Tibial nerve (tissue), 4 donors: ENCODE results near the gene P2RX5. TPM values are rescaled to one million over a fixed set of nuclear protein-coding genes. Genes with fewer than 3 reads are reported as not detected.
"Not testable (repeated sequence)": the region's sequence is repeated elsewhere in the genome, so short reads cannot be mapped to it uniquely, and the experiment has no call there.

Source experiments
- DNase-seq, 2 donors: peaks; one replicate each; pipeline ENCODE4 v3.0.0-alpha.2; 2019; ENCODE audit warnings: low spot score in 2 of 2
- H3K27ac ChIP-seq, 4 donors: fragments of 200-600 bp; sonication (generic) in 3 of 4; one replicate each; pipeline ENCODE4 v1.5.1; 2017 to 2019; ENCODE audit warnings: mild to moderate bottlenecking in 1 of 4
- H3K27me3 ChIP-seq, 2 donors: fragments of 200-600 bp; sonication (generic) in 1 of 2; one replicate each; pipeline versions ENCODE4 v1.5.1 to v1.6.0; 2017 to 2019
- H3K36me3 ChIP-seq, 3 donors: fragments of 200-600 bp; sonication (generic); one replicate each; pipeline ENCODE4 v1.5.1; 2018 to 2019
- H3K4me1 ChIP-seq, 4 donors: fragments of 200-600 bp; sonication (generic) in 3 of 4; one replicate each; pipeline ENCODE4 v1.5.1; 2017 to 2019
- H3K4me3 ChIP-seq, 4 donors: fragments of 200-600 bp; sonication (generic) in 3 of 4; one replicate each; pipeline ENCODE4 v1.5.1; 2017 to 2019; ENCODE audit warnings: mild to moderate bottlenecking in 1 of 4, moderate library complexity in 1 of 4
- H3K9me3 ChIP-seq, 4 donors: fragments of 200-600 bp; sonication (generic) in 3 of 4; one replicate each; pipeline ENCODE4 v1.5.1; 2017 to 2019
- EP300 ChIP-seq, 2 donors: sonication (generic); formaldehyde crosslinking; IDR thresholded peaks; one replicate each; pipeline ENCODE4 v1.6.1; 2017; ENCODE audit warnings: antibody characterized with exemption in 2 of 2, mild to moderate bottlenecking in 1 of 2
- POLR2A ChIP-seq, 2 donors: fragments of 450-650 bp; IDR thresholded peaks; one replicate each; pipeline ENCODE4 v1.6.1; 2017; ENCODE audit warnings: antibody characterized with exemption in 2 of 2, mild to moderate bottlenecking in 2 of 2, moderate library complexity in 2 of 2
- WGBS, 2 donors: methylation state at CpG; one replicate each; pipeline ENCODE4 v1.1.5; 2018; 5-methylcytosine and 5-hydroxymethylcytosine counted together
- total RNA-seq, 4 donors: library from RNA; depleted of rRNA; stranded (reverse); fragments of >200 nt; gene quantifications; one replicate each; pipeline ENCODE4 v1.1.0, GENCODE V29; 2016
- TF ChIP-seq, protein P1 (sequence below), 5 experiments: fragments of 200-600 bp in 3 of 5; fragments of 450-650 bp in 2 of 5; sonication (generic) in 3 of 5; IDR thresholded peaks; one replicate each; pipeline ENCODE4 v1.5.1; 2016 to 2019; ENCODE audit warnings: antibody characterized with exemption in 5 of 5, mild to moderate bottlenecking in 3 of 5, moderate library complexity in 2 of 5

Gene P2RX5
- total RNA-seq, 4 donors from 2014 or later: 0.42 TPM; not detected in 3

DNA sequence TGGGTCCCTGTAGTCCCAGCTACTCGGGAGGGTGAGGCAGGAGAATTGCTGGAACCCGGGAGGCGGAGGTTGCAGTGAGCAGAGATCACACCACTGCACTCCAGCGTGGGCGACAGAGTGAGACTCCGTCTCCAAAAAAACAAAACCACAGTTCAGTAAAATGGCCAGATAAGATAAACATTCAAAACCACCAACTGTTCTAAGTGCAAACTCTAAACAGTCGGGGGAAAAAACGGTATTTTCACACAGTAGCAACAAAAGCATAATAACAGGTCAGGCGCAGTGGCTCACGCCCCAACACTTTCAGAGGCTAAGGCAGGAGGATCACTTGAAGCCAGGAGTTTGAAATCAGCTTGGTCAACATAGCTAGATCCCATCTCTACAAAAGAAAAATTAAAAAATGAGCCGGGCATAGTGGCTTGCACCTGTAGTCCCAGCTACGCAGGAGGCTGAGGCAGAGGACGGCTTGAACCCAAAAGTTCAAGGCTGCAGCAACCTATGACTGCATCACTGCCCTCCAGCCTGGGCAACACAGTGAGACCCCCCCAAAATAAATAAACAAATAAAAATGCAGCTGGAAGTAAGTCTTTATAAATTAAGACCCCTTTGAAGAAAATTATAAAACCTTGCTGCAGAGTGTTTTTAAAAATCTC lies 17.0 kb upstream of the P2RX5 start:
- H3K36me3 ChIP-seq: peaks cover 3 to 66% (median 13%) of the 10 kb centered on the region in 3 donors
- H3K4me3 ChIP-seq: no peak overlapping the region
- no peaks in the 10 kb centered on the region for H3K4me1 ChIP-seq
- H3K27me3 ChIP-seq: no peaks in the 10 kb centered on the region
- TF ChIP-seq, protein P1, sequence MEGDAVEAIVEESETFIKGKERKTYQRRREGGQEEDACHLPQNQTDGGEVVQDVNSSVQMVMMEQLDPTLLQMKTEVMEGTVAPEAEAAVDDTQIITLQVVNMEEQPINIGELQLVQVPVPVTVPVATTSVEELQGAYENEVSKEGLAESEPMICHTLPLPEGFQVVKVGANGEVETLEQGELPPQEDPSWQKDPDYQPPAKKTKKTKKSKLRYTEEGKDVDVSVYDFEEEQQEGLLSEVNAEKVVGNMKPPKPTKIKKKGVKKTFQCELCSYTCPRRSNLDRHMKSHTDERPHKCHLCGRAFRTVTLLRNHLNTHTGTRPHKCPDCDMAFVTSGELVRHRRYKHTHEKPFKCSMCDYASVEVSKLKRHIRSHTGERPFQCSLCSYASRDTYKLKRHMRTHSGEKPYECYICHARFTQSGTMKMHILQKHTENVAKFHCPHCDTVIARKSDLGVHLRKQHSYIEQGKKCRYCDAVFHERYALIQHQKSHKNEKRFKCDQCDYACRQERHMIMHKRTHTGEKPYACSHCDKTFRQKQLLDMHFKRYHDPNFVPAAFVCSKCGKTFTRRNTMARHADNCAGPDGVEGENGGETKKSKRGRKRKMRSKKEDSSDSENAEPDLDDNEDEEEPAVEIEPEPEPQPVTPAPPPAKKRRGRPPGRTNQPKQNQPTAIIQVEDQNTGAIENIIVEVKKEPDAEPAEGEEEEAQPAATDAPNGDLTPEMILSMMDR (IDR thresholded peaks at IDR 0.05): no peak
- TF ChIP-seq POLR2A (IDR thresholded peaks at IDR 0.05) (no peak), EP300 (IDR thresholded peaks at IDR 0.05) (no peak)
- DNase-seq: no peak
- 72 to 75% methylated on average over 13 of the region's 13 CpGs for WGBS, 2 donors
- no peak overlapping the region for H3K27ac ChIP-seq
- no peaks in the 10 kb centered on the region for H3K9me3 ChIP-seq

DNA sequence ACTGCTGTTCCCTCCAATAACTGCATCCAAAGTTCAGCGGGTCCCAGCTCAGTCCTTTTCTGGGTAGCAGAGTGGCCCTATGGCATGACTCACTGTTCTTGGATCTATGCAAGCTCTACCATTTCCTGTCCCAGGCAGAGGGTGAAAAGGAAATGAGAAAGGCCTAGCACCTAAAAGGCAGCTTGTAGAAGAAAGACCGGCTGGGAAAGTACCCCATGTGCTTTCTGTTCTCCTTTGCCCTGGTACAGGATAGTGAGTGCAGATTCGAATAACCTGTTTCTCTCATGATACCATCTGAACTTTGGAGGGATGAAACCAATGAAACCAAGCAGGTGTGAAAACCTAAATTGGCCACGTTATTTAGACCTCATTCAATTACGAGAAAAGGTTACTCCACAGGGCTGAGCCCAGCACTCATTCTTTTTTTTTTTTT lies 15.0 kb upstream of the P2RX5 start:
- Histone ChIP-seq H3K36me3 (peaks cover 3 to 47% (median 6%) of the 10 kb centered on the region in 3 donors), H3K27ac (no peak overlapping the region), H3K4me1 (no peaks in the 10 kb centered on the region), H3K4me3 (no peak overlapping the region), H3K27me3 (no peaks in the 10 kb centered on the region), H3K9me3 (no peaks in the 10 kb centered on the region)
- no peak for DNase-seq
- TF ChIP-seq EP300 (IDR thresholded peaks at IDR 0.05) (peak in 1 of 2 donors; percentile 14), POLR2A (IDR thresholded peaks at IDR 0.05) (no peak)
- 67 to 82% methylated on average over 5 of the region's 5 CpGs for WGBS, 2 donors

DNA sequence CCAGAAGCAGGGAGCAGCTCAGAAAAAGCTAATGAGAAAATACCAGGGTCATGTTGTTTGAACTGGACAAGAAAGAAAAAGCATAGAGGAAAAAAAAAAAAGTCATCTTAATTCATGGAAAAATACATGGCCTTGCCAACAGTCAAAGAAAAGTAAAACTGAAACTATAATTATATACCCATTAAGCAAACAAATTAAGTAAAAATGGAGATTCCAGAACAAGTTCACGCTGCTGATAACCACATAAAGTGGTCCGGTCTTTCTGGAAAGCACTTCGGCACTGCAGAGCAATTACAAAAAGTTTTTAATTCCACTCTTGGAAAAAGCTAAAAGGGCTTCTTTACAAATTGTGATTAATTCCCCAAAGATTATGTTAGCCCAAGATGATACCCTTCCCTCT lies 12.4 kb upstream of the P2RX5 start:
- Histone ChIP-seq H3K9me3 (no peaks in the 10 kb centered on the region), H3K27ac (no peak overlapping the region), H3K36me3 (peaks cover 0 to 26% (median 0%) of the 10 kb centered on the region in 3 donors), H3K4me1 (no peaks in the 10 kb centered on the region), H3K4me3 (no peak overlapping the region), H3K27me3 (no peaks in the 10 kb centered on the region)
- TF ChIP-seq EP300 (IDR thresholded peaks at IDR 0.05): no peak
- DNase-seq: no peak
- 65 to 68% methylated on average over 3 of the region's 3 CpGs for WGBS, 2 donors

DNA sequence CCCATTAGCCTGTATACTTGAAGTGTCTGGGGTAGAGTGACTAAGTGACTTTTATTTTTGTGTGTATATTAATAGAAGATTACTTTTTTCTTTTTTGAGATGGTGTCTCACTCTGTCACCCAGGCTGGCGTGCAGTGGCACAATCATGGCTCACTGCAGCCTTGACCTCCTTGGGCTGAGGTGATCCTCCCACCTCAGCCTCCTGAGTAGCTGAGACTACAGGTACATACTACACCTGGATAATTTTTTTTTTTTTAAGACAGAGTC lies 9.7 kb upstream of the P2RX5 start:
- not testable (repeated sequence) for H3K9me3 ChIP-seq, DNase-seq, H3K27me3 ChIP-seq, H3K4me1 ChIP-seq, H3K4me3 ChIP-seq, H3K27ac ChIP-seq
- H3K36me3 ChIP-seq: peaks cover 0 to 18% (median 0%) of the 10 kb centered on the region in 3 donors
- WGBS, 2 donors: 93 to 100% methylated on average over 1 of the region's 1 CpG

DNA sequence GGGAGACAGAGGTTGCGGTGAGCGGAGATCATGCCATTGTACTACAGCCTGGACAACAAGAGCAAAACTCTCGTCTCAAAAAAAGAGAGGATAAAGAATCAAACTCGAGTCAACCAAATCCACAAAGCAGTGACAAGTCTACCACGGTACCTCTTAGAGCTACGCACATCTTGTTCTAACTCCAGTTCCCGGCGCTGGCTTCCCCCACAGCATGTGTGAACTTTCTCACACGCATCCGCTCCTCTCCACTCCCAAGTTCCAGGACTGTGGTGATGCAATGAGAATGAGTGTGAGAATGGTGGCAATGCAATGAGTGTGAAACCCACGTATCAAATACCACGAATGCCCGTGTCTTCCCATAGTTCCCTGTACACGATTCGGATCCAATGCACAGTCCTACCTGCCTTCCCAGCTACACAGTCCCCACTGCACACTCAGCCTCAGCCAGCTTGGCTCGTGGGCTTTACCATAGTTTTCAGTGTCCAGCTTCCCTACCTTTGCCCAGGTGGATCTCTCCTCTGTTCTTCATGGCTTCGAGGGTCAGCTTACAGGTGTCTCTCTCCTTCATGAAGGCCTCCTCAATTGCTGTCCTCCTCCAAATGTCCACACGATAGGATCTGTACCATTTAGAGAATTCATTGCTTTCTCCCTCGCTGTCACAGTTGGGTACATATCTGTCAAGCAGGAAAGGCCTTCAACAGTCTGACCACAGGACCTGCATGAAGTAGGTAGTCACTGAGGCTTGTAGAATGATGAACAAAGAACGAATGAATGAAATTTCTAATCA lies 9.2 kb upstream of the P2RX5 start:
- WGBS, 2 donors: 82 to 84% methylated on average over 20 of the region's 20 CpGs
- H3K36me3 ChIP-seq: peaks cover 0 to 18% (median 0%) of the 10 kb centered on the region in 3 donors
- no peaks in the 10 kb centered on the region for H3K4me1 ChIP-seq
- no peaks in the 10 kb centered on the region for H3K27me3 ChIP-seq
- H3K27ac ChIP-seq: no peak overlapping the region
- no peaks in the 10 kb centered on the region for H3K9me3 ChIP-seq
- TF ChIP-seq, protein P1 (IDR thresholded peaks at IDR 0.05): no peak
- TF ChIP-seq EP300 (IDR thresholded peaks at IDR 0.05): no peak
- no peak for TF ChIP-seq POLR2A (IDR thresholded peaks at IDR 0.05)
- no peak overlapping the region for H3K4me3 ChIP-seq
- no peak for DNase-seq

DNA sequence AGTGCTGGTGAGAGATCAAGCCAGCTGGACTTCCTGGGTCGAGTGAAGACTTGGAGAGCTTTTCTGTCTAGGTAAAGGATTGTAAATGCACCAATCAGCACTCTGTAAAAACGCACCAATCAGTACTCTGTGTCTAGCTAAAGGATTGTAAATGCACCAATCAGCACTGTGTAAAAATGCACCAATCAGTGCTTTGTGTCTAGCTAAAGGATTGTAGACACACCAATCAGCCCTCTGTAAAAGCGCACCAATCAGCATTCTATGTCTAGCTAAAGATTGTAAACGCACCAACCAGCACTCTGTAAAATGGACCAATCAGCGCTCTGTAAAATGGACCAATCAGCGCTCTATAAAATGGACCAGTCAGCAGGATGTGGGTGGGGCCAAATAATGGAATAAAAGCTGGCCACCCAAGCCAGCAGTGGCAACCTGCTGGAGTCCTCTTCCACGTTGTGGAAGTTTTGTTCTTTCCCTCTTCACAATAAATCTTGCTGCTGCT lies 6.1 kb upstream of the P2RX5 start:
- WGBS, 2 donors: 77% methylated on average over 6 of the region's 7 CpGs
- Histone ChIP-seq H3K36me3 (peaks cover 0 to 18% (median 0%) of the 10 kb centered on the region in 3 donors), H3K9me3 (peaks cover 0 to 15% (median 0%) of the 10 kb centered on the region in 4 donors)
- not testable (repeated sequence) for H3K27ac ChIP-seq, H3K4me3 ChIP-seq, H3K27me3 ChIP-seq, DNase-seq, H3K4me1 ChIP-seq

DNA sequence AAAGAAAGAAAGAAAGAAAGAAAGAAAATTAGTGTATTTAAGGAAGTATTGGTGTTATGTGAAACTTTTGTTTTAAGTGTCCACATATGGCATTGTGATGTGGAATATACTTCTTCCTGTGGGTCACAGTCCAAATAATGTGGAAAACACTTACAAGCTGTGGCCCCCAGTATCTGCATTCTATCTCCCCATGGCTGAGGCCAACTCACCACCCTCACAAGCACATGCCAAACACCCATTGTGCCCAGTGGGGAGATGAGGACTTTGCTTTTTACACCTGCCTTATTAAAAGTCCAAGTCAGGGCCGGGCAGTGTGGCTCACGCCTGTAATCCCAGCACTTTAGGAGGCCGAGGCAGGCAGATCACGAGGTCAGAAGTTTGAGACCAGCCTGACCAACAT lies 4.0 kb upstream of the P2RX5 start:
- H3K36me3 ChIP-seq: peaks cover 0 to 18% (median 0%) of the 10 kb centered on the region in 3 donors
- peaks cover 0 to 25% of the 10 kb centered on the region in 2 donors for H3K27me3 ChIP-seq
- TF ChIP-seq EP300 (IDR thresholded peaks at IDR 0.05) (no peak), POLR2A (IDR thresholded peaks at IDR 0.05) (no peak)
- TF ChIP-seq, protein P1 (IDR thresholded peaks at IDR 0.05): no peak
- DNase-seq: no peak
- peaks cover 0 to 15% (median 0%) of the 10 kb centered on the region in 4 donors for H3K9me3 ChIP-seq
- no peak overlapping the region for H3K4me3 ChIP-seq
- WGBS, 2 donors: 89 to 92% methylated on average over 4 of the region's 4 CpGs
- no peak overlapping the region for H3K27ac ChIP-seq
- H3K4me1 ChIP-seq: peaks cover 0 to 19% (median 0%) of the 10 kb centered on the region in 4 donors
